Ovary (tissue), 9 donors: ENCODE measurements around the gene SUV39H2. TPM values are rescaled to one million over a fixed set of nuclear protein-coding genes. Genes with fewer than 3 reads are reported as not detected.
"Not testable (repeated sequence)": the region's sequence is repeated elsewhere in the genome, so short reads cannot be mapped to it uniquely, and the experiment has no call there.

Experiments used
- DNase-seq, 5 donors: peaks; one replicate each; pipeline ENCODE4 v3.0.0-alpha.2; 2019 to 2020
- H3K27ac ChIP-seq, 2 donors: fragments of 200-600 bp; one replicate each; pipeline versions ENCODE4 v1.5.1 to v1.8.0; 2019 to 2022
- H3K27me3 ChIP-seq: fragments of 200-600 bp; one replicate; pipeline ENCODE4 v1.8.0; 2022
- H3K36me3 ChIP-seq: fragments of 200-600 bp; sonication (generic); one replicate; pipeline ENCODE4 v1.5.1; 2019
- H3K4me1 ChIP-seq: one replicate; pipeline ENCODE4 v1.8.1; 2013; ENCODE audit warnings: mild to moderate bottlenecking, moderate library complexity; ENCODE audit not compliant: insufficient read depth
- H3K4me3 ChIP-seq: fragments of 200-600 bp; sonication (generic); one replicate; pipeline ENCODE4 v1.5.1; 2017
- H3K9me3 ChIP-seq, 2 donors: fragments of 200-600 bp in 1 of 2; sonication (generic) in 1 of 2; one replicate each; pipeline versions ENCODE4 v1.5.1 to v1.8.1; 2013 to 2019; ENCODE audit warnings: mild to moderate bottlenecking in 1 of 2, moderate library complexity in 1 of 2
- CTCF ChIP-seq, 3 donors: fragments of 450-650 bp in 2 of 3; fragments of 200-600 bp in 1 of 3; IDR thresholded peaks; one replicate each; pipeline versions ENCODE4 v1.5.1 to v1.8.0; 2016 to 2022; ENCODE audit warnings: antibody characterized with exemption in 3 of 3, mild to moderate bottlenecking in 1 of 3
- EP300 ChIP-seq: sonication (generic); formaldehyde crosslinking; IDR thresholded peaks from one replicate; pipeline ENCODE4 v1.6.1; 2017; ENCODE audit warnings: antibody characterized with exemption
- POLR2A ChIP-seq: fragments of 450-650 bp; IDR thresholded peaks from one replicate; pipeline ENCODE4 v1.6.1; 2017; ENCODE audit warnings: antibody characterized with exemption, mild to moderate bottlenecking, moderate library complexity
- WGBS, 3 donors: extraction: QIAGEN DNeasy Blood & Tissue Kit in 1 of 3; methylation state at CpG; one replicate each; pipeline versions ENCODE4 v1.1.5 to v1.1.7; 2013 to 2017; 5-methylcytosine and 5-hydroxymethylcytosine counted together
- intact Hi-C, 4 donors: fragments of 100-400 bp; cut with DNase I; formaldehyde crosslinking; loops; one replicate each; pipeline versions ENCODE4 v1.11.0 to v1.15.1; 2022 to 2023
- polyA plus RNA-seq, 2 donors: library from polyadenylated mRNA; stranded (reverse); fragments of 200-250 nt in 1 of 2; fragments of 350-450 nt in 1 of 2; fragmentation: Illumina TruSeq in 1 of 2; extraction: RNeasy Lipid Tissue Mini Kit (QIAGEN cat#74804) in 1 of 2; gene quantifications; one replicate each; pipeline ENCODE4 v1.2.3, GENCODE V29; 2013 to 2014
- total RNA-seq, 7 donors: library from RNA; depleted of rRNA in 2 of 7; stranded (reverse); fragments of >200 nt in 2 of 7; fragmentation: NEBNext Ultra II Directional in 3 of 7; extraction: Animal tissue kit (Norgen Biotek cat#: 25700) in 3 of 7; gene quantifications; one replicate each; pipeline versions ENCODE4 v1.1.0 to v1.2.4, GENCODE V29; 2016 to 2023
- donor health status: DM: no; HTN: no; CAD: no; lungs with moderate emphysema.
- donor health status: DM: no; HTN: no; CAD: no.
- donor health status: Bipolar disorder and iron deficiency.
- donor health status: DM: yes; HTN: yes; CAD: no.
- donor health status: DM: no; HTN: no; CAD: no.
- donor health status: DM: yes; HTN: yes; CAD: no.

Gene SUV39H2
- total and polyA plus RNA-seq, 9 donors = 3.0 to 16.4 (median 7.1) TPM

- intact Hi-C loops = no loop called here
- WGBS, 3 donors = 82 to 88% (median 82%) methylated on average over 5 of the region's 5 CpGs
- no peaks in the 10 kb centered on the region for H3K4me1 ChIP-seq
- no peak for DNase-seq
- H3K27ac ChIP-seq = no peak overlapping the region
- no peaks in the 10 kb centered on the region for H3K27me3 ChIP-seq
- TF ChIP-seq POLR2A = no peak
- TF ChIP-seq EP300 = no peak
- TF ChIP-seq CTCF (IDR thresholded peaks at IDR 0.05) = no peak
- H3K9me3 ChIP-seq = no peaks in the 10 kb centered on the region
- no peak overlapping the region for H3K4me3 ChIP-seq
- no peaks in the 10 kb centered on the region for H3K36me3 ChIP-seq
These were observed 19.6 kb upstream of the SUV39H2 start for GRCh38 chr10:14859043-14859442.

- no peak for TF ChIP-seq EP300
- TF ChIP-seq POLR2A = no peak
- TF ChIP-seq CTCF (IDR thresholded peaks at IDR 0.05) = no peak
- H3K27ac ChIP-seq = no peak overlapping the region
- H3K4me3 ChIP-seq = no peak overlapping the region
- no peak for DNase-seq
- no peaks in the 10 kb centered on the region for H3K36me3 ChIP-seq
- no peaks in the 10 kb centered on the region for H3K27me3 ChIP-seq
- H3K9me3 ChIP-seq = no peaks in the 10 kb centered on the region
- no peaks in the 10 kb centered on the region for H3K4me1 ChIP-seq
- intact Hi-C loops = no loop called here
These were observed 18.9 kb upstream of the SUV39H2 start for GRCh38 chr10:14859775-14860174.

- intact Hi-C loops = no loop called here
- no peaks in the 10 kb centered on the region for H3K4me1 ChIP-seq
- H3K9me3 ChIP-seq = no peaks in the 10 kb centered on the region
- H3K36me3 ChIP-seq = no peaks in the 10 kb centered on the region
- no peaks in the 10 kb centered on the region for H3K27me3 ChIP-seq
- no peak overlapping the region for H3K4me3 ChIP-seq
- DNase-seq = no peak
- TF ChIP-seq POLR2A (no peak), EP300 (no peak), CTCF (IDR thresholded peaks at IDR 0.05) (no peak)
- no peak overlapping the region for H3K27ac ChIP-seq
- 91 to 100% (median 100%) methylated on average over 1 of the region's 1 CpG for WGBS, 3 donors
These were observed 17.9 kb upstream of the SUV39H2 start for GRCh38 chr10:14860791-14861190.

- 97 to 98% (median 98%) methylated on average over 6 of the region's 6 CpGs for WGBS, 3 donors
- intact Hi-C loops = not testable (repeated sequence)
These were observed 14.2 kb upstream of the SUV39H2 start for GRCh38 chr10:14864466-14864865.

GRCh38 chr10:14864871-14865270 lies 13.8 kb upstream of the SUV39H2 start:
- H3K27ac ChIP-seq, H3K4me1 ChIP-seq, H3K27me3 ChIP-seq, intact Hi-C loops, H3K36me3 ChIP-seq, H3K9me3 ChIP-seq, H3K4me3 ChIP-seq, DNase-seq: not testable (repeated sequence)
- 96 to 100% (median 96%) methylated on average over 3 of the region's 3 CpGs for WGBS, 3 donors

More at GRCh38 chr10:14864466-14864865, 14.2 kb upstream of the SUV39H2 start:
- H3K9me3 ChIP-seq, H3K4me3 ChIP-seq, DNase-seq, H3K4me1 ChIP-seq, H3K27ac ChIP-seq, H3K27me3 ChIP-seq, H3K36me3 ChIP-seq: not testable (repeated sequence)
